DND-41 (cell line): ENCODE results near the gene RARB.

ENCODE experiments used
- ATAC-seq: fragments of 200-7000 bp; cut with Tn5 transposase; 3 replicates; pipeline ENCODE4 v1.9.1; 2021; ENCODE audit warnings: low read depth; ENCODE audit not compliant: insufficient read depth
- DNase-seq: peaks from one replicate; pipeline ENCODE4 v3.0.0-alpha.2; 2020
- H2AFZ ChIP-seq: 2 replicates; pipeline ENCODE4 v1.6.0; 2012; ENCODE audit warnings: low read depth, low read length
- H3K27ac ChIP-seq: 2 replicates; pipeline ENCODE4 v1.5.1; 2012; ENCODE audit warnings: low read length, inconsistent platforms
- H3K27me3 ChIP-seq: fragments of 200-600 bp; sonication (generic); 2 replicates; pipeline ENCODE4 v1.6.0; 2012; ENCODE audit warnings: low read length, mild to moderate bottlenecking, inconsistent platforms; ENCODE audit not compliant: insufficient read depth, poor library complexity
- H3K36me3 ChIP-seq: 2 replicates; pipeline ENCODE4 v1.5.1; 2012; ENCODE audit warnings: low read length, inconsistent platforms; ENCODE audit not compliant: insufficient read depth
- H3K4me1 ChIP-seq: 2 replicates; pipeline ENCODE4 v1.5.1; 2012; ENCODE audit warnings: mild to moderate bottlenecking, low read length; ENCODE audit not compliant: insufficient read depth
- H3K4me2 ChIP-seq: 2 replicates; pipeline ENCODE4 v1.6.0; 2012; ENCODE audit warnings: mild to moderate bottlenecking, moderate library complexity, low read length, inconsistent platforms; ENCODE audit not compliant: insufficient read depth
- H3K4me3 ChIP-seq, 2 experiments: fragments of 200-600 bp in 1 of 2; shearing (Covaris generic) in 1 of 2; 2 replicates each; pipeline ENCODE4 v1.5.1; 2012 to 2016; ENCODE audit warnings: inconsistent platforms in 2 of 2, low read length in 2 of 2, mild to moderate bottlenecking in 2 of 2, low read depth in 1 of 2, moderate library complexity in 1 of 2
- H3K79me2 ChIP-seq: 2 replicates; pipeline ENCODE4 v1.6.0; 2012; ENCODE audit warnings: low read length, inconsistent platforms; ENCODE audit not compliant: insufficient read depth
- H3K9ac ChIP-seq: 2 replicates; pipeline ENCODE4 v1.6.0; 2012; ENCODE audit warnings: low read depth, mild to moderate bottlenecking, inconsistent platforms, low read length, moderate library complexity
- H3K9me3 ChIP-seq: 2 replicates; pipeline ENCODE4 v1.5.1; 2012; ENCODE audit warnings: low read length, moderate library complexity, mild to moderate bottlenecking, inconsistent platforms; ENCODE audit not compliant: insufficient read depth, severe bottlenecking
- H4K20me1 ChIP-seq: 2 replicates; pipeline ENCODE4 v1.6.0; 2012; ENCODE audit warnings: low read length; ENCODE audit not compliant: insufficient read depth
- CTCF ChIP-seq: IDR thresholded peaks from 2 replicates; pipeline ENCODE4 v1.5.1; 2012; ENCODE audit warnings: borderline replicate concordance, low read length, moderate library complexity, mild to moderate bottlenecking; ENCODE audit not compliant: poor library complexity, severe bottlenecking; ENCODE audit errors: extremely low read depth
- EZH2 ChIP-seq: IDR thresholded peaks from 3 replicates; pipeline ENCODE4 v1.6.1; 2012; ENCODE audit warnings: borderline replicate concordance, low read depth, mild to moderate bottlenecking, moderate library complexity, low read length, inconsistent platforms; ENCODE audit not compliant: severe bottlenecking

The RARB gene

GRCh38 chr3:25427942-25428788 lies at the start of gene RARB:
Gene RARB (plus strand): TSS chr3:25428263. CDS start chr3:25428732, 469 bp downstream.
- H3K27ac ChIP-seq: no peak within 1 kb of the TSS
- no peak for ATAC-seq
- no peaks in the 10 kb centered on the region for H4K20me1 ChIP-seq

GRCh38 chr3:25378786-25379311 lies 49.2 kb upstream of the RARB start:
- Histone ChIP-seq H4K20me1 (no peaks in the 10 kb centered on the region), H3K4me1 (no peaks in the 10 kb centered on the region), H3K9ac (no peak overlapping the region), H3K27ac (no peak overlapping the region), H3K9me3 (no peaks in the 10 kb centered on the region), H3K36me3 (no peaks in the 10 kb centered on the region), H3K79me2 (no peaks in the 10 kb centered on the region), H3K4me3 (no peak overlapping the region), H3K4me2 (no peak overlapping the region), H3K27me3 (no peaks in the 10 kb centered on the region), H2AFZ (no peak overlapping the region)
- ATAC-seq (no peak), DNase-seq (no peak)
- TF ChIP-seq EZH2 (no peak), CTCF (no peak)

More at GRCh38 chr3:25427942-25428788, at the start of gene RARB:
- H3K4me1 ChIP-seq: no peaks in the 10 kb centered on the region
- no peak within 1 kb of the TSS for H3K4me2 ChIP-seq
- TF ChIP-seq CTCF: no peak
- TF ChIP-seq EZH2: no peak
- no peak within 1 kb of the TSS for H2AFZ ChIP-seq
- DNase-seq: no peak
- H3K4me3 ChIP-seq: no peak within 1 kb of the TSS
- no peaks in the 10 kb centered on the region for H3K36me3 ChIP-seq
- H3K79me2 ChIP-seq: no peaks in the 10 kb centered on the region
- H3K9ac ChIP-seq: no peak within 1 kb of the TSS
- H3K9me3 ChIP-seq: no peaks in the 10 kb centered on the region
- no peaks in the 10 kb centered on the region for H3K27me3 ChIP-seq

GRCh38 chr3:25380222-25380739 lies 47.8 kb upstream of the RARB start:
- H3K9ac ChIP-seq: no peak overlapping the region
- H3K36me3 ChIP-seq: no peaks in the 10 kb centered on the region
- TF ChIP-seq EZH2 (no peak), CTCF (no peak)
- DNase-seq (no peak), ATAC-seq (no peak)
- H3K27ac ChIP-seq: no peak overlapping the region
- H3K79me2 ChIP-seq: no peaks in the 10 kb centered on the region
- no peak overlapping the region for H3K4me3 ChIP-seq
- H3K4me2 ChIP-seq: no peak overlapping the region
- no peaks in the 10 kb centered on the region for H3K4me1 ChIP-seq
- no peak overlapping the region for H2AFZ ChIP-seq
- H3K27me3 ChIP-seq: no peaks in the 10 kb centered on the region
- H4K20me1 ChIP-seq: no peaks in the 10 kb centered on the region
- no peaks in the 10 kb centered on the region for H3K9me3 ChIP-seq
